PC-9 (cell line): ENCODE results near the gene TEAD3. TPM values are rescaled to one million over a fixed set of nuclear protein-coding genes. Genes with fewer than 3 reads are reported as not detected.
"Not testable (repeated sequence)": the region's sequence is repeated elsewhere in the genome, so short reads cannot be mapped to it uniquely, and the experiment has no call there.

Experiments used
- BruUV-seq: library from RNA; stranded (reverse); fragments of 400-500 nt; replicated peaks from 2 replicates; lab custom pipeline; 2021; lab: Mats Ljungman, UMichigan
- CTCF ChIA-PET: fragments of 300-600 bp; sonication (Branson Sonifier 250); formaldehyde crosslinking; loops from one replicate; lab custom pipeline; 2022; ENCODE audit warnings: antibody characterized with exemption; lab: Charles Lee
- POLR2A ChIA-PET: fragments of 300-600 bp; sonication (Branson Sonifier 250); formaldehyde crosslinking; loops from one replicate; lab custom pipeline; 2022; ENCODE audit warnings: antibody characterized with exemption; ENCODE audit not compliant: unreplicated experiment; lab: Charles Lee
- DNase-seq, 2 experiments: peaks; one replicate each; pipeline versions ENCODE4 v3.0.0 to v3.0.0-alpha.2; 2015 to 2022; ENCODE audit warnings: mixed read lengths in 1 of 2
- H2AFZ ChIP-seq: fragments of 200-600 bp; sonication (generic); 2 replicates; pipeline ENCODE4 v1.8.1; 2017; ENCODE audit warnings: antibody characterized with exemption
- H3F3A ChIP-seq: fragments of 200-600 bp; sonication (generic); 2 replicates; pipeline ENCODE4 v1.8.1; 2017; ENCODE audit warnings: antibody characterized with exemption, mild to moderate bottlenecking, low read depth; ENCODE audit not compliant: insufficient read depth
- H3K27ac ChIP-seq: fragments of 200-600 bp; sonication (generic); 2 replicates; pipeline ENCODE4 v1.6.1; 2016; ENCODE audit warnings: mixed run types
- H3K27me3 ChIP-seq: fragments of 200-600 bp; sonication (generic); 2 replicates; pipeline ENCODE4 v1.6.1; 2016; ENCODE audit warnings: low read depth, mixed run types; ENCODE audit not compliant: insufficient read depth
- H3K36me3 ChIP-seq: fragments of 200-600 bp; sonication (generic); 2 replicates; pipeline ENCODE4 v1.6.1; 2016; ENCODE audit warnings: low read depth, mixed run types
- H3K4me1 ChIP-seq: fragments of 200-600 bp; sonication (generic); replicated peaks from 2 replicates; pipeline ENCODE4 v1.6.1; 2016; ENCODE audit warnings: mixed run types; ENCODE audit not compliant: insufficient read depth
- H3K4me2 ChIP-seq: fragments of 200-600 bp; sonication (generic); 2 replicates; pipeline ENCODE4 v1.6.1; 2017; ENCODE audit warnings: mixed run types
- H3K4me3 ChIP-seq: fragments of 200-600 bp; sonication (generic); 2 replicates; pipeline ENCODE4 v1.6.1; 2016; ENCODE audit warnings: mixed run types
- H3K79me2 ChIP-seq: fragments of 200-600 bp; sonication (generic); 2 replicates; pipeline ENCODE4 v1.6.1; 2017; ENCODE audit warnings: low read depth, mixed run types
- H3K9me2 ChIP-seq: fragments of 200-600 bp; sonication (generic); 2 replicates; pipeline ENCODE4 v1.8.1; 2017; ENCODE audit warnings: mild to moderate bottlenecking; ENCODE audit not compliant: insufficient read depth
- H3K9me3 ChIP-seq: fragments of 200-600 bp; sonication (generic); 2 replicates; pipeline ENCODE4 v1.8.1; 2016; ENCODE audit warnings: low read depth; ENCODE audit not compliant: insufficient read depth
- H4K20me1 ChIP-seq: fragments of 200-600 bp; sonication (generic); 2 replicates; pipeline ENCODE4 v1.8.1; 2017; ENCODE audit not compliant: insufficient read depth
- CTCF ChIP-seq: fragments of 200-600 bp; sonication (generic); conservative IDR thresholded peaks from 2 replicates; pipeline ENCODE4 v1.6.1; 2017; ENCODE audit warnings: mixed run types, antibody characterized with exemption, mild to moderate bottlenecking, moderate library complexity
- EZH2 ChIP-seq: fragments of 200-600 bp; sonication (generic); IDR thresholded peaks from 2 replicates; pipeline ENCODE4 v1.8.0; 2017; ENCODE audit warnings: antibody characterized with exemption, low read depth
- intact Hi-C: fragments of 100-400 bp; cut with micrococcal nuclease; formaldehyde crosslinking; loops from one replicate; pipeline ENCODE4 v1.10.0; 2022; ENCODE audit not compliant: unreplicated experiment
- total RNA-seq: library from RNA; stranded (reverse); gene quantifications from 2 replicates; pipeline ENCODE4 v1.2.3, GENCODE V29; 2021

TEAD3 gene
- total RNA-seq, 1 experiment from 2014 or later: 40.1 TPM

GRCh38 chr6:35543459-35544193 is 46.7 kb upstream of the TEAD3 start:
- H3K27ac ChIP-seq: no peak overlapping the region
- H3K9me3 ChIP-seq: no peaks in the 10 kb centered on the region
- no peaks in the 10 kb centered on the region for H3K79me2 ChIP-seq
- 0 out of 2 replicates have a peak, but pooled peaks cover 4% of the 10 kb centered on the region for H3K4me1 ChIP-seq
- POLR2A ChIA-PET: interaction anchor here (0.7 kb wide), 1 partner anchor 22 kb away, joined by 4 read pairs; no protein-coding TSS in a partner anchor
- no peak overlapping the region for H2AFZ ChIP-seq
- no peak overlapping the region for H3K4me3 ChIP-seq
- no peaks in the 10 kb centered on the region for H3K36me3 ChIP-seq
- no peaks in the 10 kb centered on the region for H3F3A ChIP-seq
- intact Hi-C loops: no loop called here
- H3K4me2 ChIP-seq: no peak overlapping the region
- no TSS peak for BruUV-seq
- TF ChIP-seq CTCF (no peak), EZH2 (no peak)
- no peaks in the 10 kb centered on the region for H4K20me1 ChIP-seq
- no peaks in the 10 kb centered on the region for H3K9me2 ChIP-seq
- CTCF ChIA-PET: no interaction called here
- DNase-seq: no peak
- no peaks in the 10 kb centered on the region for H3K27me3 ChIP-seq

DNA sequence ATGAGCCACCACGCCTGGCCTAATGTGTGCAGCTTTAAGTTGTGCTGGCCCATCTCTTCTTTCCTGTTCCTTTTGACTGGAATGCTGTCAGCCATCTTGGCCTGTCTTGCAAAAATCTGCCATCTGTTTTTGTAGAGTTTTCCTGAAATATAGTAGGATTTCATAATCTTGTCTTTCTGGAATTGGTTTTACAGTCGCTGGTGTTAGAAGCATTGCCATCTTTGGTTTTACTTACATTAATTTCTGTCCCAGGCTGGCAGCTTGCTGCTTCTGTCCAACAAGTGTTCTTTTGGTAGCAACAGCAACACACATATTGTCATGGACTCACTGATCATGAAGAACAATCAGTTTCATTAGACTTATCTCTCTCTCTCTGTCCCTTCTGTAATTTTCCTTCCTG is 45.0 kb upstream of the TEAD3 start:
- Histone ChIP-seq H3K27me3 (no peaks in the 10 kb centered on the region), H3K36me3 (no peaks in the 10 kb centered on the region), H3K4me2 (no peak overlapping the region), H3K4me3 (no peak overlapping the region), H4K20me1 (no peaks in the 10 kb centered on the region), H3K27ac (no peak overlapping the region), H3K9me2 (no peaks in the 10 kb centered on the region), H3K9me3 (no peaks in the 10 kb centered on the region), H3K4me1 (0 out of 2 replicates have a peak, but pooled peaks cover 4% of the 10 kb centered on the region), H2AFZ (no peak overlapping the region), H3F3A (no peaks in the 10 kb centered on the region), H3K79me2 (no peaks in the 10 kb centered on the region)
- intact Hi-C loops: no loop called here
- ChIA-PET POLR2A (no interaction called here), CTCF (interaction anchor here (0.8 kb wide), 1 partner anchor 19 kb away, joined by 19 read pairs; no protein-coding TSS in a partner anchor)
- BruUV-seq: no TSS peak
- no peak for TF ChIP-seq CTCF
- no peak for TF ChIP-seq EZH2
- no peak for DNase-seq

DNA sequence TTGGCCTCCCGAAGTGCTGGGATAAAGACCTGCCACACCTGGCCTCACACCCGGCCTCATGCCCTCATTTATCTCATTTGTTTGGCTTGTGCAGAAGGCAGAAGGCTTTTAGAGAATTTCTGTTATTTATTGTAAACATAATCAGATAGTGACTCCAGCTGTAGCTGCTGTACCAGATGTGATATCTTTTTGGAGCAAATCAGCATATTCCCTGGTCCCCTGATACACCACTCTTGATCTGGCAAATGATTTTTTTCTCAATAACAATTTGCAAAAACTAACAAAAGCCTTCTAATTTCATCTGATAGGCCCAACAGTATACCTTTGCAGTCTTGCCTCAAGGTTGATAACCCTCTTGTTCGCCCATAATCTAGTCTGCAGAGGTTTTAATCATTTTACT is 42.3 kb upstream of the TEAD3 start:
- Histone ChIP-seq H3K4me1 (no peaks in the 10 kb centered on the region), H3K4me3 (no peak overlapping the region), H4K20me1 (no peaks in the 10 kb centered on the region), H3K27ac (no peak overlapping the region), H3K9me3 (no peaks in the 10 kb centered on the region), H3K36me3 (no peaks in the 10 kb centered on the region), H3K27me3 (no peaks in the 10 kb centered on the region), H3K4me2 (no peak overlapping the region), H3K79me2 (no peaks in the 10 kb centered on the region), H3K9me2 (no peaks in the 10 kb centered on the region), H3F3A (no peaks in the 10 kb centered on the region), H2AFZ (no peak overlapping the region)
- intact Hi-C loops: no loop called here
- DNase-seq: no peak
- ChIA-PET CTCF (no interaction called here), POLR2A (no interaction called here)
- no peak for TF ChIP-seq EZH2
- TF ChIP-seq CTCF: no peak
- BruUV-seq: no TSS peak

- intact Hi-C loops, H3K4me3 ChIP-seq, H3K4me1 ChIP-seq, POLR2A ChIA-PET, H3K79me2 ChIP-seq, H3K27ac ChIP-seq, H3K9me3 ChIP-seq, H3F3A ChIP-seq, BruUV-seq, H3K36me3 ChIP-seq, H3K4me2 ChIP-seq, H4K20me1 ChIP-seq, H3K9me2 ChIP-seq, DNase-seq, H2AFZ ChIP-seq, H3K27me3 ChIP-seq: not testable (repeated sequence)
- CTCF ChIA-PET: interaction anchor here (0.5 to 0.6 kb wide), 2 partner anchors 12 to 90 kb away, joined by 3 read pairs; no protein-coding TSS in a partner anchor
Observed at GRCh38 chr6:35535847-35536246, 39.0 kb upstream of the TEAD3 start.
